Activated naive CD4-positive, alpha-beta T cell treated with anti-CD3 and anti-CD28 coated beads, Interleukin-2, amount 10 ng/mL, durations not matched to agents 7 days and 5 days (primary cell): ENCODE data around the gene FBXL17.

ENCODE experiments used
- CTCF ChIA-PET: fragments of 350-600 bp; sonication (Branson Sonifier 250); formaldehyde crosslinking; loops from one replicate; lab custom pipeline; 2021; ENCODE audit warnings: antibody characterized with exemption; lab: Charles Lee
- DNase-seq: peaks from one replicate; pipeline ENCODE4 v3.0.0-alpha.2; 2020
- H3K27ac Mint-ChIP-seq: one replicate; pipeline ENCODE4 v1.8.0; 2021; ENCODE audit warnings: mild to moderate bottlenecking, moderate library complexity, mixed read lengths
- H3K27me3 Mint-ChIP-seq: one replicate; pipeline ENCODE4 v1.8.0; 2021; ENCODE audit warnings: mild to moderate bottlenecking, mixed read lengths
- H3K36me3 Mint-ChIP-seq: one replicate; pipeline ENCODE4 v1.8.0; 2021; ENCODE audit warnings: mixed read lengths
- H3K4me1 Mint-ChIP-seq: one replicate; pipeline ENCODE4 v1.8.0; 2021; ENCODE audit warnings: mixed read lengths
- H3K4me3 Mint-ChIP-seq: one replicate; pipeline ENCODE4 v1.8.0; 2021; ENCODE audit warnings: mild to moderate bottlenecking, moderate library complexity, mixed read lengths
- H3K9me3 Mint-ChIP-seq: one replicate; pipeline ENCODE4 v1.8.0; 2021; ENCODE audit warnings: mixed read lengths

The FBXL17 gene

GRCh38 chr5:108115673-108116072 lies 266.2 kb downstream of the FBXL17 start:
- CTCF ChIA-PET = interaction anchor here (0.6 kb wide), 1 partner anchor 32 kb away, joined by 3 read pairs; no protein-coding TSS in a partner anchor
- Mint-ChIP-seq H3K27me3 (no peaks in the 10 kb centered on the region), H3K4me3 (no peak overlapping the region), H3K36me3 (no peaks in the 10 kb centered on the region), H3K27ac (no peak overlapping the region), H3K9me3 (peaks cover 3% of the 10 kb centered on the region), H3K4me1 (no peaks in the 10 kb centered on the region)
- DNase-seq = no peak

DNA sequence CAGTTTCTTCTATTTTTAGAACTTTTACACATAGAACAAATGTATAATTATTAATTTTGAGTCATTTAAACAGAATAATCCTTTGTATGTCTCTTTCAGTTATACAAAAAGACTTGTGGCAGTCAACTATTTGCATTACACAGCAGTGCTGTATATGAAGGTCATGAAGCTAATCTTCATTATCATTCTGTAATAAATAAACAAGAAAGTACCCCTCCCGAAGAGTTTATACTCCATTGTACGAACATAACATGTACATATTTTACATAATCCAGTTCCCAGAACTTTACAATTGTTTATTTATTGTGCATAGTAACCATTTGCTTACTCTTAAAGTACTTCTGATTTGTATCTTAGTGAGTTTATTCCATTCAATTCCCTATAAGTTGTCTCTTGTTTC lies 267.9 kb downstream of the FBXL17 start:
- Mint-ChIP-seq H3K4me1 (no peaks in the 10 kb centered on the region), H3K36me3 (no peaks in the 10 kb centered on the region), H3K27ac (no peak overlapping the region), H3K27me3 (no peaks in the 10 kb centered on the region), H3K4me3 (no peak overlapping the region), H3K9me3 (peaks cover 3% of the 10 kb centered on the region)
- CTCF ChIA-PET = no interaction called here
- DNase-seq = no peak

GRCh38 chr5:108111736-108112135 lies 270.2 kb downstream of the FBXL17 start:
- Mint-ChIP-seq H3K4me1 (no peaks in the 10 kb centered on the region), H3K9me3 (peaks cover 7% of the 10 kb centered on the region), H3K4me3 (no peak overlapping the region), H3K36me3 (peaks cover 3% of the 10 kb centered on the region), H3K27ac (no peak overlapping the region), H3K27me3 (no peaks in the 10 kb centered on the region)
- CTCF ChIA-PET = no interaction called here
- DNase-seq = no peak

GRCh38 chr5:108109059-108109458 lies 272.8 kb downstream of the FBXL17 start:
- H3K4me3 Mint-ChIP-seq = no peak overlapping the region
- CTCF ChIA-PET = no interaction called here
- peaks cover 3% of the 10 kb centered on the region for H3K36me3 Mint-ChIP-seq
- H3K4me1 Mint-ChIP-seq = no peaks in the 10 kb centered on the region
- no peak for DNase-seq
- H3K27ac Mint-ChIP-seq = no peak overlapping the region
- H3K27me3 Mint-ChIP-seq = no peaks in the 10 kb centered on the region
- peaks cover 7% of the 10 kb centered on the region for H3K9me3 Mint-ChIP-seq

DNA sequence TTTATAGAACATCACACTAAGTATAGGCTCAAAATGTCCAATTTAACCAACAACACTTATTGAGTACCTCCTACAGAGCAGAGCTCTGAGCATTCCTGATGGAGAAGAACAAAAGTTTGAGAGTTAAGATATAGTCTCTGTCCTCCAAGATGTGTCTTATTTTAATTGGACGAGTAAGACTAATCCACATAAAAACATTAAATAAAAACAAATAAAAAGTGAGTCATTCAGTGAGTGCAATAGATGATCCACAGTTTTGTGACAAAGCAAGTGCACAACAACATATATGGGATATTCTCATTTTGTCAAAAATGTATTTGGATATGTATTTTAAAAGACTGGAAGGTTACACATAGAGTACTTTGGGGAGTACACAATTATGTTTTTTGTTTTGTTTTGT lies 277.4 kb downstream of the FBXL17 start:
- no peak overlapping the region for H3K4me3 Mint-ChIP-seq
- H3K27me3 Mint-ChIP-seq = no peaks in the 10 kb centered on the region
- H3K27ac Mint-ChIP-seq = no peak overlapping the region
- peaks cover 3% of the 10 kb centered on the region for H3K36me3 Mint-ChIP-seq
- CTCF ChIA-PET = no interaction called here
- H3K9me3 Mint-ChIP-seq = peaks cover 3% of the 10 kb centered on the region
- DNase-seq = no peak
- no peaks in the 10 kb centered on the region for H3K4me1 Mint-ChIP-seq

DNA sequence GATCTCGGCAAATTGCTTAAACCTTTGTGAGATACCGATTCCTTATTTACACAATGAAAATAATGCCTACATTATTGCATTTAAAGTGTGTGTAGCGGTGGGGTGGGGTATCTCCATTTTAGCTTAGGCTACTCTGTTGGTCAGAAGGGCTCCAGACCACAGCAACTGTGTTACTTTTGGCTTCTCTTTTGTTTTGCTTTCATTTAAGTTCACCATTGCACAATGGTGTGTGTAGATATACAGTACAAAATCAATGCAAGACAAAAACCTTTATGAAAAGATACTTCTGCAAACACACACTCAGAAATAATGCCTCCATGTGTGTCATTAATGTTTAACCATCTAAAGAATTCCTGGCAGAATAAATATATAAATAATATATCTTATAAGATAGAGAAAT lies 279.4 kb downstream of the FBXL17 start:
- Mint-ChIP-seq H3K9me3 (no peaks in the 10 kb centered on the region), H3K4me3 (no peak overlapping the region), H3K27me3 (no peaks in the 10 kb centered on the region), H3K27ac (no peak overlapping the region), H3K4me1 (no peaks in the 10 kb centered on the region), H3K36me3 (no peaks in the 10 kb centered on the region)
- CTCF ChIA-PET = no interaction called here
- DNase-seq = no peak

- Mint-ChIP-seq H3K36me3 (no peaks in the 10 kb centered on the region), H3K27me3 (no peaks in the 10 kb centered on the region), H3K9me3 (no peaks in the 10 kb centered on the region), H3K4me3 (no peak overlapping the region), H3K4me1 (no peaks in the 10 kb centered on the region), H3K27ac (no peak overlapping the region)
- CTCF ChIA-PET = no interaction called here
- DNase-seq = no peak
Observed at GRCh38 chr5:108101821-108102220, 280.1 kb downstream of the FBXL17 start.

DNA sequence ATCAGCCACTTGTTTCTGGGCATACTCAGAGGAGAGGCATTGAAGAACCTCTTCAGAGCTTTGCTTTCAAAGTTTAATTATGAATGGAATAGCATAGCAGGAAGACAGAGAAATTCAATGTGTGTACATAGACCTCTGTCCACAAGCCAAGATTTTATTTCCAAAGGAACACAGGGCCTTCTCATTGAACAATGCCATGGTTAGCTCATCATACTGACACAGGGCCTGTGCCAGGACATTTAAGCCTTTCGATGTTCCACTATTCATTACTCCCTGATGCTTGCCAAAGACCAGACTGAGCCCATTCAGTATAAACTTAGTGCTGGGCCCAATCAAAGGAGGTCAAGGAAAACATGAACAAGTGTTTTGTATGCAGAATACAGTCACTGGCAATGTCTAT lies 280.8 kb downstream of the FBXL17 start:
- no peaks in the 10 kb centered on the region for H3K4me1 Mint-ChIP-seq
- H3K36me3 Mint-ChIP-seq = no peaks in the 10 kb centered on the region
- no peak overlapping the region for H3K4me3 Mint-ChIP-seq
- no peak overlapping the region for H3K27ac Mint-ChIP-seq
- no peaks in the 10 kb centered on the region for H3K9me3 Mint-ChIP-seq
- H3K27me3 Mint-ChIP-seq = no peaks in the 10 kb centered on the region
- CTCF ChIA-PET = interaction anchor here (0.7 kb wide), 1 partner anchor 23 kb away, joined by 3 read pairs; no protein-coding TSS in a partner anchor
- no peak for DNase-seq

- no peak overlapping the region for H3K4me3 Mint-ChIP-seq
- CTCF ChIA-PET = no interaction called here
- no peak for DNase-seq
- H3K9me3 Mint-ChIP-seq = no peaks in the 10 kb centered on the region
- H3K4me1 Mint-ChIP-seq = peaks cover 3% of the 10 kb centered on the region
- H3K36me3 Mint-ChIP-seq = no peaks in the 10 kb centered on the region
- no peaks in the 10 kb centered on the region for H3K27me3 Mint-ChIP-seq
- H3K27ac Mint-ChIP-seq = no peak overlapping the region
Observed at GRCh38 chr5:108094800-108095199, 287.1 kb downstream of the FBXL17 start.

GRCh38 chr5:108093186-108093585 lies 288.7 kb downstream of the FBXL17 start:
- Mint-ChIP-seq H3K4me1 (peaks cover 3% of the 10 kb centered on the region), H3K36me3 (no peaks in the 10 kb centered on the region)
- CTCF ChIA-PET = interaction anchor here (0.6 to 0.9 kb wide), 2 partner anchors 30 to 49 kb away, joined by 3 read pairs; no protein-coding TSS in a partner anchor

DNA sequence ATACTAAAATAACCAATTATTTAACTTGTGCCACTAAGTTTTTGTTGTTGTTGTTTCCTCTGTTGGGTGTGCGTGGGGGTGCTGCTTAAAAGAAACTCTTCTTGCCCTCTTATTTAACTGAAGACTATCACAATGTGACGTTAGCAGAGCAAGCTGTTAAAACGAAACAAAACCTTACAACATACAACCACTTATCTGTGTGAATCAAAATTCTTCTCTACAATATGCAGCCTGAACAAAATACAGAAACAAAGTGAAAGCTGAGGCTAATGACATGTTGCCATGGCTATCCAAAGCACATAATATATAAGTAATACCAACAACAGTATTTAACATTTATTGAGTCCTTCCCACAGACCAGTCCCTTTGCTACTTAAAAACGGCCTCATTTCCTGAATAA lies 291.0 kb downstream of the FBXL17 start:
- CTCF ChIA-PET = no interaction called here

More at GRCh38 chr5:108093186-108093585, 288.7 kb downstream of the FBXL17 start:
- H3K27ac Mint-ChIP-seq = no peak overlapping the region
- H3K9me3 Mint-ChIP-seq = no peaks in the 10 kb centered on the region
- no peak for DNase-seq
- no peaks in the 10 kb centered on the region for H3K27me3 Mint-ChIP-seq
- no peak overlapping the region for H3K4me3 Mint-ChIP-seq

GRCh38 chr5:108084105-108084504 lies 297.8 kb downstream of the FBXL17 start:
- H3K36me3 Mint-ChIP-seq = no peaks in the 10 kb centered on the region
- no peak overlapping the region for H3K27ac Mint-ChIP-seq
- DNase-seq = no peak
- CTCF ChIA-PET = no interaction called here
- no peak overlapping the region for H3K4me3 Mint-ChIP-seq
- H3K27me3 Mint-ChIP-seq = no peaks in the 10 kb centered on the region
- H3K4me1 Mint-ChIP-seq = no peaks in the 10 kb centered on the region
- H3K9me3 Mint-ChIP-seq = no peaks in the 10 kb centered on the region

More for the DNA sequence above, 291.0 kb downstream of the FBXL17 start:
- no peak for DNase-seq
- H3K27me3 Mint-ChIP-seq = no peaks in the 10 kb centered on the region
- H3K27ac Mint-ChIP-seq = no peak overlapping the region
- H3K36me3 Mint-ChIP-seq = no peaks in the 10 kb centered on the region
- no peak overlapping the region for H3K4me3 Mint-ChIP-seq
- peaks cover 3% of the 10 kb centered on the region for H3K4me1 Mint-ChIP-seq
- no peaks in the 10 kb centered on the region for H3K9me3 Mint-ChIP-seq

GRCh38 chr5:108083232-108083631 lies 298.7 kb downstream of the FBXL17 start:
- DNase-seq = no peak
- no peak overlapping the region for H3K27ac Mint-ChIP-seq
- no peaks in the 10 kb centered on the region for H3K9me3 Mint-ChIP-seq
- no peaks in the 10 kb centered on the region for H3K36me3 Mint-ChIP-seq
- no peaks in the 10 kb centered on the region for H3K4me1 Mint-ChIP-seq
- no peak overlapping the region for H3K4me3 Mint-ChIP-seq
- CTCF ChIA-PET = no interaction called here
- H3K27me3 Mint-ChIP-seq = no peaks in the 10 kb centered on the region

DNA sequence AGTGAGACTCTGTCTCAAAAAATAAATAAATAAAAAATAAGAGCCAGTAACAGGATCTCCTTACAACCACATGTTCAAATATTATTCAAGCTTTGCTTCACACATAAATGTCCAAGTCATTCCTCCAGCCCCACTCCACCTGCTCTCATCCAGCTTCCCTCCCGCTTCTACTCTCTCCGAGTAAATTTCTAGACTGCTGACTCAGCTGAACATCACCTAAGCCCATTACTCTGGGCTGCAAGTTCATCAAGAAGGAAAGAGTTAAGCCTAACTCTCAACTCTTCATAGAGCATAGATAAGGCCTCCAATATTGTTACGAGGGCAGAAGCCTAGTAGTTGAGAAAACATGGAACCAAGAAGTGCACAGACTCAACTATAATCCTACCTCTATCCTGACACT lies 300.2 kb downstream of the FBXL17 start:
- H3K4me1 Mint-ChIP-seq = no peaks in the 10 kb centered on the region
- no peak for DNase-seq
- no peaks in the 10 kb centered on the region for H3K27me3 Mint-ChIP-seq
- CTCF ChIA-PET = no interaction called here
- H3K9me3 Mint-ChIP-seq = no peaks in the 10 kb centered on the region
- H3K27ac Mint-ChIP-seq = no peak overlapping the region
- H3K4me3 Mint-ChIP-seq = no peak overlapping the region
- no peaks in the 10 kb centered on the region for H3K36me3 Mint-ChIP-seq

- no peaks in the 10 kb centered on the region for H3K36me3 Mint-ChIP-seq
- H3K27ac Mint-ChIP-seq = no peak overlapping the region
- H3K9me3 Mint-ChIP-seq = no peaks in the 10 kb centered on the region
- DNase-seq = no peak
- no peaks in the 10 kb centered on the region for H3K4me1 Mint-ChIP-seq
- CTCF ChIA-PET = no interaction called here
- H3K27me3 Mint-ChIP-seq = no peaks in the 10 kb centered on the region
- H3K4me3 Mint-ChIP-seq = no peak overlapping the region
Observed at GRCh38 chr5:108079753-108080152, 302.1 kb downstream of the FBXL17 start.

GRCh38 chr5:108078882-108079281 lies 303.0 kb downstream of the FBXL17 start:
- DNase-seq = no peak
- Mint-ChIP-seq H3K9me3 (no peaks in the 10 kb centered on the region), H3K4me3 (no peak overlapping the region), H3K36me3 (no peaks in the 10 kb centered on the region), H3K27me3 (no peaks in the 10 kb centered on the region), H3K27ac (no peak overlapping the region), H3K4me1 (no peaks in the 10 kb centered on the region)
- CTCF ChIA-PET = no interaction called here
